Caco-2 (cell line): ENCODE data around the gene SLFN5. TPM values are rescaled to one million over a fixed set of nuclear protein-coding genes. Genes with fewer than 3 reads are reported as not detected.

Experiments
- BruUV-seq: library from RNA; stranded (reverse); fragments of 400-500 nt; replicated peaks from 2 replicates; lab custom pipeline; 2021; lab: Mats Ljungman, UMichigan
- CTCF ChIA-PET: fragments of 300-600 bp; sonication (Branson Sonifier 250); formaldehyde crosslinking; loops from one replicate; lab custom pipeline; 2022; ENCODE audit warnings: antibody characterized with exemption; lab: Charles Lee
- POLR2A ChIA-PET: fragments of 300-600 bp; sonication (Branson Sonifier 250); formaldehyde crosslinking; loops from one replicate; lab custom pipeline; 2022; ENCODE audit warnings: antibody characterized with exemption; lab: Charles Lee
- DNase-seq, 2 experiments: peaks; one replicate each; pipeline versions ENCODE4 v3.0.0 to v3.0.0-alpha.2; 2020 to 2022
- H3K27me3 ChIP-seq: replicated peaks from 2 replicates; pipeline ENCODE4 v1.6.0; 2011; ENCODE audit warnings: low read length; ENCODE audit not compliant: control insufficient read depth, insufficient read depth
- H3K36me3 ChIP-seq: 2 replicates; pipeline ENCODE4 v1.5.1; 2011; ENCODE audit warnings: low read length; ENCODE audit not compliant: control insufficient read depth, insufficient read depth
- H3K4me1 ChIP-seq: fragments of 250-450 bp; sonication (Bioruptor Pico); 2 replicates; pipeline ENCODE4 v1.5.1; 2020; ENCODE audit warnings: mild to moderate bottlenecking
- H3K4me3 ChIP-seq: 2 replicates; pipeline ENCODE4 v1.5.1; 2011; ENCODE audit warnings: low read depth, mild to moderate bottlenecking, control low read depth, low read length
- H3K9me3 ChIP-seq: fragments of 250-450 bp; sonication (Bioruptor Pico); 2 replicates; pipeline ENCODE4 v1.5.1; 2020; ENCODE audit warnings: mild to moderate bottlenecking, moderate library complexity
- H3K27ac Mint-ChIP-seq: one replicate; pipeline ENCODE4 v1.8.0; 2022; ENCODE audit warnings: mixed read lengths; ENCODE audit not compliant: unreplicated experiment
- H3K27me3 Mint-ChIP-seq: one replicate; pipeline ENCODE4 v1.8.0; 2022; ENCODE audit warnings: mixed read lengths; ENCODE audit not compliant: insufficient read depth, unreplicated experiment
- H3K36me3 Mint-ChIP-seq: one replicate; pipeline ENCODE4 v1.8.0; 2022; ENCODE audit warnings: mild to moderate bottlenecking, mixed read lengths; ENCODE audit not compliant: insufficient read depth, unreplicated experiment
- H3K4me1 Mint-ChIP-seq: one replicate; pipeline ENCODE4 v1.8.0; 2022; ENCODE audit warnings: low read depth, mixed read lengths; ENCODE audit not compliant: unreplicated experiment
- H3K4me3 Mint-ChIP-seq: one replicate; pipeline ENCODE4 v1.8.0; 2022; ENCODE audit warnings: mild to moderate bottlenecking, moderate library complexity, mixed read lengths; ENCODE audit not compliant: unreplicated experiment
- H3K9me3 Mint-ChIP-seq: one replicate; pipeline ENCODE4 v1.8.0; 2022; ENCODE audit warnings: mixed read lengths; ENCODE audit not compliant: unreplicated experiment
- CTCF ChIP-seq, 2 experiments: fragments of 200-600 bp in 1 of 2; IDR thresholded peaks; 1 replicate in 1 of 2; 2 replicates in 1 of 2; pipeline versions ENCODE4 v1.5.1 to v1.8.0; 2011 to 2022; ENCODE audit warnings: antibody characterized with exemption in 1 of 2, control low read depth in 1 of 2, inconsistent platforms in 1 of 2, low read depth in 1 of 2, low read length in 1 of 2, mild to moderate bottlenecking in 1 of 2, moderate library complexity in 1 of 2; ENCODE audit not compliant: insufficient read depth in 1 of 2, severe bottlenecking in 1 of 2, unreplicated experiment in 1 of 2
- intact Hi-C: fragments of 100-400 bp; cut with micrococcal nuclease; formaldehyde crosslinking; loops from one replicate; pipeline ENCODE4 v1.10.0; 2022; ENCODE audit not compliant: unreplicated experiment
- total RNA-seq: library from RNA; stranded (reverse); gene quantifications from 2 replicates; pipeline ENCODE4 v1.2.3, GENCODE V29; 2022

SLFN5 gene
- total RNA-seq, 1 experiment from 2014 or later, result 1.6 TPM

- no peak for TF ChIP-seq CTCF (IDR thresholded peaks at IDR 0.05; ENCODE audit: insufficient read depth in 1 of 2, low read depth in 1 of 2, low read length in 1 of 2, severe bottlenecking in 1 of 2, unreplicated experiment in 1 of 2)
- H3K36me3 Mint-ChIP-seq, result peaks cover 7% of the 10 kb centered on the region
- Histone ChIP-seq H3K36me3 (no peaks in the 10 kb centered on the region), H3K4me1 (peaks cover 5% of the 10 kb centered on the region), H3K9me3 (no peaks in the 10 kb centered on the region), H3K27me3 (no peaks in the 10 kb centered on the region), H3K4me3 (no peak overlapping the region)
- H3K4me1 Mint-ChIP-seq, result peaks cover 13% of the 10 kb centered on the region
- no peak overlapping the region for H3K4me3 Mint-ChIP-seq
- intact Hi-C loops, result no loop called here
- DNase-seq, result no peak
- peaks cover 6% of the 10 kb centered on the region for H3K27me3 Mint-ChIP-seq
- POLR2A ChIA-PET, result no interaction called here
- no peaks in the 10 kb centered on the region for H3K9me3 Mint-ChIP-seq
- CTCF ChIA-PET, result no interaction called here
- H3K27ac Mint-ChIP-seq, result no peak overlapping the region
- BruUV-seq, result no TSS peak
Measured at GRCh38 chr17:35245196-35245486, 2.3 kb downstream of the SLFN5 start.

- H3K27me3 Mint-ChIP-seq, result peaks cover 8% of the 10 kb centered on the region
- no peak overlapping the region for H3K4me3 Mint-ChIP-seq
- Histone ChIP-seq H3K9me3 (no peaks in the 10 kb centered on the region), H3K27me3 (no peaks in the 10 kb centered on the region), H3K4me3 (no peak overlapping the region), H3K36me3 (no peaks in the 10 kb centered on the region), H3K4me1 (no peaks in the 10 kb centered on the region)
- ChIA-PET POLR2A (no interaction called here), CTCF (no interaction called here)
- no peaks in the 10 kb centered on the region for H3K36me3 Mint-ChIP-seq
- H3K4me1 Mint-ChIP-seq, result no peaks in the 10 kb centered on the region
- no peak for DNase-seq
- no peak overlapping the region for H3K27ac Mint-ChIP-seq
- no TSS peak for BruUV-seq
- intact Hi-C loops, result no loop called here
- H3K9me3 Mint-ChIP-seq, result no peaks in the 10 kb centered on the region
- TF ChIP-seq CTCF (IDR thresholded peaks at IDR 0.05; ENCODE audit: insufficient read depth in 1 of 2, low read depth in 1 of 2, low read length in 1 of 2, severe bottlenecking in 1 of 2, unreplicated experiment in 1 of 2), result no peak
Measured at GRCh38 chr17:35252651-35253050, 9.8 kb downstream of the SLFN5 start.

GRCh38 chr17:35254107-35254773, 11.4 kb downstream of the SLFN5 start:
- Histone ChIP-seq H3K9me3 (no peaks in the 10 kb centered on the region), H3K27me3 (no peaks in the 10 kb centered on the region), H3K4me1 (no peaks in the 10 kb centered on the region), H3K4me3 (no peak overlapping the region), H3K36me3 (no peaks in the 10 kb centered on the region)
- H3K4me1 Mint-ChIP-seq, result no peaks in the 10 kb centered on the region
- ChIA-PET POLR2A (no interaction called here), CTCF (no interaction called here)
- no peak overlapping the region for H3K27ac Mint-ChIP-seq
- BruUV-seq, result no TSS peak
- no peaks in the 10 kb centered on the region for H3K36me3 Mint-ChIP-seq
- no peak for TF ChIP-seq CTCF (IDR thresholded peaks at IDR 0.05; ENCODE audit: insufficient read depth in 1 of 2, low read depth in 1 of 2, low read length in 1 of 2, severe bottlenecking in 1 of 2, unreplicated experiment in 1 of 2)
- H3K4me3 Mint-ChIP-seq, result no peak overlapping the region
- intact Hi-C loops, result no loop called here
- no peaks in the 10 kb centered on the region for H3K9me3 Mint-ChIP-seq
- peaks cover 11% of the 10 kb centered on the region for H3K27me3 Mint-ChIP-seq
- DNase-seq, result no peak
